ENCODE measurements around the gene ABCA4.

ABCA4 gene

DNA sequence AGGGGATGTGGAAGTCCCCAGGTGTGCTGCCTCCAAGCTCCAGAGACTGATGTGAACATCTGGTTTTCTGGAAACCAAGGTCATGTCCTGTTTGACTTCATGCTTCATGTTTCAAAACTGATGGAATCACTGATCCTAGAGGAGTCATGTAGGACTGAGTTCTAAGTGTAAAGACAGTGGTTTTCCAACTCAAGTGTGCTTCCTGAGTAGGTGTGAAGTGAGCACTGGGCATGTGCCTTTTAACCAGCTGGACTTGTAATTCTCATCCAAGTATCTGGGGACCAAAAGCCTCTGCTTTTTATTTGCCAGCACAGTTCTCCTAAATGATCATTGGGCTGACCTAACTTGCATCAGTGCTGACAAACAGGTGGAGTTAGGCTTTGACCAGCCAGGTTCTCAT lies 36.9 kb downstream of the ABCA4 start:
- H3K4me3 Mint-ChIP-seq: no peak overlapping the region
- H3K27me3 Mint-ChIP-seq: peaks cover 6% of the 10 kb centered on the region
- H3K4me1 Mint-ChIP-seq: no peaks in the 10 kb centered on the region
- no peak overlapping the region for H3K27ac Mint-ChIP-seq
- peaks cover 2% of the 10 kb centered on the region for H3K36me3 Mint-ChIP-seq
- no peaks in the 10 kb centered on the region for H3K9me3 Mint-ChIP-seq

DNA sequence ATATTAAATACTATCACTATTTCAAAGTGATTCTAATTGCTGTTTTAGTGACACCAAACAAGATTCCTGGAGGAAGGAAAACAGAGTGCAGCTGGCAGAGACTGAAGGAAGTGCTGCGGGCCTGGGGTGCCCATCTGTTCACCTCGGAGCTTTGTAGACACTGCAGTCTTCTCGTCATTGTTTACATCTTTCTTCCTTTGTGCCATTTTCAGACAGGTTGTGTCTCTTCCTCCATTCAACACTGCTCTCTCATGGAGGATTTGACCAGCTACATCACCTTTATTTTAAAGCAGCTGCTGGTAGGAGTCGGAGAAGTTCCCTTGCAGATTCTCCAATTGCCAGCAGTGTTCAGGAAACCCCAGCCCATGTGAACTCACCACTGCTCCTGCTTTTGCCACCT lies 37.3 kb downstream of the ABCA4 start:
- H3K4me3 Mint-ChIP-seq: no peak overlapping the region
- H3K27ac Mint-ChIP-seq: no peak overlapping the region
- H3K9me3 Mint-ChIP-seq: no peaks in the 10 kb centered on the region
- H3K4me1 Mint-ChIP-seq: no peaks in the 10 kb centered on the region
- H3K36me3 Mint-ChIP-seq: peaks cover 2% of the 10 kb centered on the region
- peaks cover 5% of the 10 kb centered on the region for H3K27me3 Mint-ChIP-seq

DNA sequence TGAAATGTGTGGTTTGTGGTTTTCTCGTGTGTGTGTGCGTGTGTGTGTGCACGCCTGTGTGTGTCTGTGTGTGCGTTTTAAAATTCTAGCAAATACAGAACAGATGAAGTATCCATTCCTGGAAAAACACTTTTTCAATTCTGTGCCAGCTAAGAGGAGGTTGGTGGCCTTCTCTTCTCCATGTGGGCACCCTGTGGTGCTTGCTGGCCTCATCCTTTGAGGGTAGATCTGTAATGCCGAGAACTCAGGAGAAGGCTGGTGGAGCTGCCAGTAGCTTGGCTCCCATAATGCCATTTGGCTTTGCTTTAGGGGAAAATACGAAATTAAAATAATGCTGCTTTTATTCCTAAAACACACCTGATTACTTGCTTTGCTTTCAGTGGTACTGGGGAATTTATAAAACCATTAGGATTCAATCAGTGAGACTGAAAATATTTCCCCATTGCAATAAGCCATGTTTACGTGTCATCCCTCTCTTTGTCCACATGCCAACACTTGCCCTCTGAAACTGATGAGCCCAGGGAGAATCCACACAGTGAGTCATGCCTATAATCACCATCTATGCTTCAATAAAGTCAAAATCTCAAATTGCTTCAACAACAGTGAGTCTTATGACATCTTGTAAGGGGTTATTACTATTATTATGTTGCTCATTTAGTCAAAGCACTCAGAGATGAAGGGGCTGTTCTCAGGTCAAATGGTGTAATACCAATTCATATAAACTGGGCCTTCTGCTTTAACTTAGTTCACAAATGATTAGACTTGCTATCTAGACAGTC lies 39.2 kb downstream of the ABCA4 start:
- no peaks in the 10 kb centered on the region for H3K9me3 Mint-ChIP-seq
- no peak overlapping the region for H3K4me3 Mint-ChIP-seq
- peaks cover 5% of the 10 kb centered on the region for H3K27me3 Mint-ChIP-seq
- no peak overlapping the region for H3K27ac Mint-ChIP-seq
- H3K36me3 Mint-ChIP-seq: no peaks in the 10 kb centered on the region
- H3K4me1 Mint-ChIP-seq: no peaks in the 10 kb centered on the region

DNA sequence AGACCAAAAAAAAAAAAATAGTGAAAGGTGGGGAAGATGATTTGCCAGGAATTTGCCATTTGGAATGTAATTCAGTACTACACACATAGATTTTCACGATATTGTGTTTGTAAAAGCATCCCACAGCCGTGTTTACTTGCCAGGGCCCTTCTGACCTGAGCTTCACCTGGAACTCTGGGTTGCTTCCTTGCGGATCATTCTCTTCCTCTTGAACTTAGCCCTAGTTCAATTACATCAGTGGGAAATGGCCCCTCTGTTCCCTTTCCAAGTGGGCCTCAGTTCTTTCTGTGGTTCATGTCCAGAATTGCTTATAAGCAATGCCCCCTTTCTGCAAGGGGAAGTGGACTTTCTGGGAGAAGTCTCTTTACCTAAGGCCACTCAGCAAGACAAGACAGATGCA lies 41.0 kb downstream of the ABCA4 start:
- no peak overlapping the region for H3K4me3 Mint-ChIP-seq
- H3K4me1 Mint-ChIP-seq: no peaks in the 10 kb centered on the region
- H3K27me3 Mint-ChIP-seq: peaks cover 3% of the 10 kb centered on the region
- H3K9me3 Mint-ChIP-seq: no peaks in the 10 kb centered on the region
- no peak overlapping the region for H3K27ac Mint-ChIP-seq
- no peaks in the 10 kb centered on the region for H3K36me3 Mint-ChIP-seq

DNA sequence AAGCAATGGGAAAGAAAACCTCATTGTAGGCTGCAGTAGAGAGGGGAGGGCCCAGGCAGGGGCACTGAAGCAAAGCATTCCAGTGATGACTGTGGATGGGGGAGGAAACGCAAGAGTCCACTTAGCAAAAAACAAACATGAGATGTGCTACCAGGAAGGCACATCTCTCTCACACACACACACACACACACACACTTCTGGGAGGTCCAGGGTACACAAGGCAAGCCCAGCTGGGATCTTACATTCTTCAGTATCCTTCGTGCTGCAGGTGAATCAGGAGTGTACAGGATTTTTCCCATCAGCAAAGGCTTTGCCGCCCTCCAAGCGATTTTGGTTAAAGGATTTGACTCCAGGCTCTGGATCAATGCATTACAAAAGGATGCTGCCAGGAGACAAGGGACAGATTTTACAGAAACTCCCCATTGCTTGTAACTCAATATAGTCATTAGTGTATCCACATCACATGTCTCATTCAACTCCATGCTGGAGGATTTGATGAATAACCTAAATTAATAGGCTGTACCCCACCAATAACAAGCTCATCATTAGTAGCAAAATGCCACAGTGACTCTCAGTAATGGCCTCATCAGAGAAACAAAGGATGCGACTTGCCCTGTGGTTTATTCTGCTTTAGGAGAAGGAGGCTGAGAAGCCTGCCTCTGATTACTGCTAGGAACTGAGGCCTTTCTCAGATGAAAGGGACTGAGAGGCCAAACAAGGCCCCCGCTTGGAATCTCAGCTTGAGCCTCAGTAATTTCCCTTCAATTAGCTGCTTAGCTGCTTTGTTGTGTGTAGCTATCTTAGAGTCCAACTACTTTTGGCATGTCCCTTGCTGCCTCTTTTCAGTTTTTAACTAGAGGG lies 41.6 kb downstream of the ABCA4 start:
- Mint-ChIP-seq H3K27me3 (peaks cover 2% of the 10 kb centered on the region), H3K9me3 (no peaks in the 10 kb centered on the region), H3K4me3 (no peak overlapping the region), H3K4me1 (no peaks in the 10 kb centered on the region), H3K27ac (no peak overlapping the region), H3K36me3 (no peaks in the 10 kb centered on the region)

DNA sequence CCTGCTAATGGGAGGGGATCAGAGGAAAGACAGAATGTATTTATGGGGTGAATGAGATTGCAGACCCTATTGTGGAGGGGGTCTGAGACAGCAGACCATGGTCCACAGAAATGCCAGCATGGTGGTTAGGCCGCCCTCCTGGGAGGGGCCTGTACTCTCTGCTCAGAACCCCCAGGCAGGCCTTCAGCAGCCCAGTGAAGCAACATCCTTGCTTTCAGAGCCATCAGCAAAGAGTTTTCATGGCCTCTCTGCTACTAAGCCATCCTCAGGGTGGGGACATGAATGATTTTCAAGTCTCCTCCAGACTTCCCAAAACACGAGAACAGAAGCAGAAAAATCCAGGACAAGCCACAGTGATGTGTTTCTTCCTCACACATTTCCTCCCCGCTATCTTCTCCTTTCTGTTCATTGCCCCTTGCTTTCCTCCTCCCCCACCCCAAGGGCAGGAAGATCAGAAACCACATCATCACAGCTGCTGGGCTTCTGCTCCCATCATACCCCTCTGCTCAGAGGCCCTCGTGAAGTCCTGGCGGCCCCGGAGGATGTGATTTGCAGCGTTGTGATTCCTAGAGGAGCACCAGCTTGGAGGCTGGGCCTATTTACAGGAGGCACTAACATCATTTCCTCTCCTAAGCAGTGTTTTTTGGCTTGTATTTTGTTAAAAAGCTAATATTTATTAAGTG lies 48.0 kb downstream of the ABCA4 start:
- Mint-ChIP-seq H3K4me3 (no peak overlapping the region), H3K27ac (no peak overlapping the region), H3K27me3 (no peaks in the 10 kb centered on the region), H3K9me3 (no peaks in the 10 kb centered on the region), H3K36me3 (no peaks in the 10 kb centered on the region), H3K4me1 (peaks cover 4% of the 10 kb centered on the region)

DNA sequence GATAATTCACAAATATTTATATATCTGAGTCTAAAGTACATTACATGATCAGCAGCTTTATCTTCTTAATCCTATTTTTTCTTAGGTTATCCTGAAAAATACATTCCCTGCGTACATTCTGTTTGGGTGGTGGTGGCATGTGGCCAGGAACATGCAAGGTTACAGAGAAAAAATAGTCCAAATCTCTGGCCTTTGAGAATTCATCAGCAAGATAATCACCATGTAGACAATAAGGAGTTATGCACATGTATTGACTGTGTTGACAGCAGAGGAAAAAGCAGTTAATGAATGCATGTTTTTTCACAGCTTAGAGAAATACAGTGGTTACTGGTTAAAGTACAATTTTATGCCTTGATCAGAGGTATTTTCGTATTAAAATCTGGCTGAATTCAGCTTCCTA lies 49.0 kb downstream of the ABCA4 start:
- no peaks in the 10 kb centered on the region for H3K36me3 Mint-ChIP-seq

DNA sequence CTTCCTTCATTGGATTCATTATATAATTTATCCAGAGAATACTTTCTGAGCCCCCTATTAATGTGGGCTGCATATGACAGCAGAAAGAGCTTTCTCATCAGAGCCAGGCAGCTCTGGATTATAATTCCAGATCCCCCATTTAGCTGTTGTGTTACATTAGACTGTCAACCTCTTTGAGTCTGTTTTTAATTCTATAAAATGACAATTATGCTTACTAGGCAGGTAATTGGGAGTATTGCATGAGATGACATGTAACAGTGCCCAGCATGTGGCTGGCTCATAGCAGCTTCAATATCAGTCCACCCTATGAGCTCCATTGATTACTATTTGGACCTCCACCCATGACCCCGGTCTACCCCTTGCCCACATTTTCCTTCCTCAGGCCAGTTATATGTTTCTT lies 49.6 kb downstream of the ABCA4 start:
- Mint-ChIP-seq H3K36me3 (no peaks in the 10 kb centered on the region), H3K9me3 (no peaks in the 10 kb centered on the region), H3K27ac (no peak overlapping the region), H3K27me3 (no peaks in the 10 kb centered on the region), H3K4me1 (peaks cover 4% of the 10 kb centered on the region), H3K4me3 (no peak overlapping the region)

More for the DNA sequence above, 49.0 kb downstream of the ABCA4 start:
- no peaks in the 10 kb centered on the region for H3K27me3 Mint-ChIP-seq
- no peaks in the 10 kb centered on the region for H3K9me3 Mint-ChIP-seq
- peaks cover 4% of the 10 kb centered on the region for H3K4me1 Mint-ChIP-seq
- H3K27ac Mint-ChIP-seq: no peak overlapping the region
- no peak overlapping the region for H3K4me3 Mint-ChIP-seq

DNA sequence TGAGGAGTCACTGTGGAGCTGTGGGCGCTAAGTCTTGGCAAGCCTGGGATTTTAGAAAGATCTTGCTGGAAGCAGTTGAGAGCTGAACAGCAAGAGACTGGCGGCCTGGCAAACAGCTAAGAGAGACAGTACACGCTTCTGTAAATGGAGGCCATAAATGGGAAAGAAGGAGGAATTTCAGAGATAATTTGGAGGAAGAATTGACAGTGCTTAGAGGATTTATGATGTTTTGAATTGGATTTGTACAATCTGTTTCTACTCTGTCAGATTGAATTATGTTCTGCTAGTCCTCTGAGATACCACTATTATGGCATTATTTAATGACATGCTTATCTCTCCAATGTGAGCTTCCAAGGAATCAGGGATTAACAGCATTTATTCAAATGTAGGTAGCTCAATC lies 50.1 kb downstream of the ABCA4 start:
- H3K9me3 Mint-ChIP-seq: no peaks in the 10 kb centered on the region

DNA sequence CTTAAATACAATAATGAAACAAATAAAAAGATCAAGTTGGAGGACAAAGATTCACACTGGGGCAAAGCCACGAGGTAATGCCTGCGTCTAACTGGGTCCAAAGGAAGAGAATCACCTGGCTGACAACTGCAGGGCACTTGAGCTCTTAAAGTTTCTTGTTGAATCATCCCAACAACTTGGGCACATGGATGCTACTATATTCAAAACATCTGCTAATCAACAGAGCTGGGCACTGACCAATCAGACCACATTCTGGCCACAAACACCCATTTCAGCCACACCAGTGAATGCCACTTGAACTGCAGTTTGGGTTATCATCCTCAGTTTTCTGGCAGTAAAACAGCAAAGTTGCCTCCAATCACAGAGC lies 51.0 kb downstream of the ABCA4 start:
- no peaks in the 10 kb centered on the region for H3K27me3 Mint-ChIP-seq
- no peak overlapping the region for H3K27ac Mint-ChIP-seq

More for the DNA sequence above, 50.1 kb downstream of the ABCA4 start:
- no peak overlapping the region for H3K27ac Mint-ChIP-seq
- H3K4me3 Mint-ChIP-seq: no peak overlapping the region
- H3K4me1 Mint-ChIP-seq: peaks cover 4% of the 10 kb centered on the region
- H3K27me3 Mint-ChIP-seq: no peaks in the 10 kb centered on the region
- H3K36me3 Mint-ChIP-seq: no peaks in the 10 kb centered on the region

DNA sequence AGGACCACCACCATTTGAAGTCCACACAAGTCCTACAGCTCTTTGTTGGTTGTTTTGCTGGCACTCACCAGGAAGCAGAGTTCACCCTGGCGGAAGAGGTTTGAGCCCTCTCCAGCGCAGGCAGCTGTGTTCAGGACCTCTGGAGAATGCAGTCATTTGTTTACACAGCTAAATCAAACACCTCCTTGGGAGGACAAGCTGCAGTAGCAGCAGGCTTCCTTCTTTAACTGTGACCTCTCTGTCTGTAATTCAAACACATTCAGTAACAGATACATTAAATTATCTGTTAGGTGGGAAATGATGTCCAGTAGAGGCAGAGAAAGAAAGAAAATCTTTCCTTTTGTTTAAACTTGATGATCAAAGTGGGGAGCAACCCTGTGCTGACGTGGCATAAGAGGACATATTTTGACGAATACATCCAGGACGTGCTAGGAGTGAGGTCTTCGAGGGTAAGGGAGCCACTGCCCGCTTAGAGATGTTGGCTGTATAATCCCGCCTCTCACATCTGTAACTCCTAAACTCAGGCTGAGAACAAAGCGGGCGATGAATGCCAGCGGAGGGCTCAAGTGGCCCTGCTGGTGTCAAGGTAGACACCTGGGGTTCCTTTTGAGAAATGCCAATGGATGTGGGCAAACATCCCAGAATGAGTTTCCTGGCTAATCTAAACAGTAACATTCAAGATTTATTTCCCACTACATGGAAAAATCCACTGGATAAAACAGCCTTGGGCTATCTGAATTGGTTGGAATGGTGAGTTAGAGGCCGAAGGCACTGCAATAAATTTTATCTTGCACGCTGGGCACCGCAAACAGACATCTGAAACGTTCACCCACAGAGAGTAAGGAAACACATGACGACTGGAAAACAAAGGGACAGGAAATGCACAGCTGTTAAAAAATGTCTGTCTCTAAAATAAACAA lies 51.7 kb downstream of the ABCA4 start:
- Mint-ChIP-seq H3K4me3 (no peak overlapping the region), H3K4me1 (peaks cover 4% of the 10 kb centered on the region), H3K9me3 (no peaks in the 10 kb centered on the region), H3K36me3 (no peaks in the 10 kb centered on the region), H3K27ac (no peak overlapping the region), H3K27me3 (no peaks in the 10 kb centered on the region)

More for the DNA sequence above, 51.0 kb downstream of the ABCA4 start:
- H3K9me3 Mint-ChIP-seq: no peaks in the 10 kb centered on the region
- H3K4me3 Mint-ChIP-seq: no peak overlapping the region
- no peaks in the 10 kb centered on the region for H3K36me3 Mint-ChIP-seq
- peaks cover 4% of the 10 kb centered on the region for H3K4me1 Mint-ChIP-seq

DNA sequence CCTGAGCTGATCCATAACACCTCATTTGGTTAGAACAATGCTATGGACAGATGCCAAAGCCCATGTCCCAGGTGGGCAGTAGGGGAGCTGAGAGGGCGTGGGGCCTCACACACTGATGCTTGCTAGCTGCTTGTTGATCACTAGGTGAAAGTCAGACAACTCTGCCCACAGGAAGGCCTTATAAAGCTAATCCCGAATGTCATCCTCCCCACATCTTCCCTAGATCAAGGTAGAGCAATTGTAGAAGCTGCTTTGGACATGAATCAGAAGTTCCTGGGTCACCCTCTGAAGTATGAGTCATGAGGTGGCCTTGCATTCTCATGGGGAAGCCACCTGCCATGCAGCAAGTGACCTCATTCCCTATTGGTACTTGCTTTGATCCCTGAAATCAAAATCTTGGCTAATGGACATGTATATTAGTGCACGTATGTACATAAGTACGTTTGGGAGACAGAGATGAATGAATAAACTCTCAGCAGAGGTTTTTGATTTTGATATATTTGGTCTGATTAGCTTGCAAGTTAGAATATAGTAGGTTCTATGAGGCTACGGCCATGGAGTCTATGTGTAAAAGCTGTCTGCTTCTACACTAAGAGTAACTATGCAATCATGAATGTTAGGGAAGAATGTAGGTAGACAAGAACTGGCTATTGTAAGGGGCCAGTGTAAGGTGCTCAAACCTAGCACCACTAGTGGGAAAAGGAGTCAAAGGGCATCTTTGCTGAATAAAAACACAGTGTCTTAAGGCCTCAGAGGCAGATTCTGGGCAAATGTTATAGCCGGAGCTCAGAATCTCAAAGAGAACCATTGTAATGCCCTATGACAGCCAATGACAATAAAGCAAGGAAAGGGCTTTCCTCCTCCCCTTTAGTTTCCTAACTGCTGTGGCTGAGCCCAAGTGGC lies 52.6 kb downstream of the ABCA4 start:
- no peaks in the 10 kb centered on the region for H3K9me3 Mint-ChIP-seq
- H3K27me3 Mint-ChIP-seq: no peaks in the 10 kb centered on the region
- H3K27ac Mint-ChIP-seq: no peak overlapping the region
- no peak overlapping the region for H3K4me3 Mint-ChIP-seq
- no peaks in the 10 kb centered on the region for H3K36me3 Mint-ChIP-seq
- H3K4me1 Mint-ChIP-seq: peaks cover 4% of the 10 kb centered on the region

DNA sequence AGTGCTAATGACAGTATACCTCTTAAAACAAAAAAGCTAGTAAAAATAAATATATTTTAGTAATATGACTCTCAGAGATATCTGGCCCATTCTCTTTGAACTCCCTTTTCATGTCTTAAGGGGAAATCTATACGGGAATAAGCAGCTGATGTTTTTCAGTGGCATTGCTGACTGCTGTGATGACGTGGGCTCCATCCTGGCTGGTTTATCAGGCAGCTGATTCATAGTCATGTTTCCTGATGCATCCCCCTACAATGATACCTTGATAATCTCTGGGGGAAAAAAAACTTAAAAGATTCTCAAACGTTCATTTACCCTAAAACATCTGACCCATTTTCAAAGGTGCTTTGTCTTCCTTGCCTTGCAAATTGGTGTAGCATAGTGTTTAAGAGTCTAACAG lies 53.8 kb downstream of the ABCA4 start:
- Mint-ChIP-seq H3K36me3 (no peaks in the 10 kb centered on the region), H3K4me1 (no peaks in the 10 kb centered on the region), H3K4me3 (no peak overlapping the region)

DNA sequence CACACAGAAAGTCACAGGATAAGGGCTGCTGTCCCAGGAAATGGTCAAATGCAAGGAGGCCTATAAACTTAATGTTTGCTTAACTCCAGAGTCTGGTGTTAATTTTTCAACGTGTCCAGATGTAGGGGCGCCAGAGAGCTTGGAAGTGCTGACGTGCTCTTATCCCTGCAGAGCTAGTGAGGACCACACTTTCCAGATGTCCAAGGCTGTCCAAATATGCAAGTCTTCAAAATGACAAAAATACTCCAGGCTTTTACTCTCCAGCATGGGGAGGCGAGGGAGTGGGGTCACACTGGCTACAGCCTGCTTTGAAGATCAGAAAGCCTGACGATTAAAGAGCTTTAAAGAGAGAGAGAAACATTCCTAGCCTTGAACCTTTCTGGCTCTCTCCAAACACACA lies 57.6 kb downstream of the ABCA4 start:
- Mint-ChIP-seq H3K9me3 (no peaks in the 10 kb centered on the region), H3K4me3 (no peak overlapping the region), H3K27me3 (peaks cover 4% of the 10 kb centered on the region), H3K36me3 (no peaks in the 10 kb centered on the region), H3K27ac (no peak overlapping the region), H3K4me1 (no peaks in the 10 kb centered on the region)

More for the DNA sequence above, 53.8 kb downstream of the ABCA4 start:
- no peaks in the 10 kb centered on the region for H3K9me3 Mint-ChIP-seq
- no peaks in the 10 kb centered on the region for H3K27me3 Mint-ChIP-seq
- H3K27ac Mint-ChIP-seq: no peak overlapping the region

All from activated naive CD4-positive, alpha-beta T cell treated with anti-CD3 and anti-CD28 coated beads, Interleukin-2, amount 50 U/mL, for 24 hours (primary cell).